SK-N-SH (cell line): Measurements from ENCODE around the gene BRD7. TPM values are rescaled to one million over a fixed set of nuclear protein-coding genes. Genes with fewer than 3 reads are reported as not detected.

Source experiments
- CTCF ChIA-PET: fragments of 300-600, 350-600 bp; formaldehyde crosslinking; extraction: SDS; loops from one replicate; lab custom pipeline; 2021; lab: Yijun Ruan, JAX
- POLR2A ChIA-PET: fragments of 350-600 bp; sonication (Branson Sonifier 250); formaldehyde crosslinking; extraction: SDS; loops from one replicate; lab custom pipeline; 2020; ENCODE audit warnings: antibody characterized with exemption, inconsistent platforms; lab: Yijun Ruan, JAX
- DNase-seq: peaks from one replicate; pipeline ENCODE4 v3.0.0; 2012
- H2AFZ ChIP-seq: fragments of 200-600 bp; sonication (generic); 2 replicates; pipeline ENCODE4 v1.8.1; 2016; ENCODE audit warnings: antibody characterized with exemption, mild to moderate bottlenecking, low read depth
- H3F3A ChIP-seq: fragments of 200-600 bp; sonication (generic); replicated peaks from 2 replicates; pipeline ENCODE3; 2016; ENCODE audit warnings: antibody characterized with exemption, mild to moderate bottlenecking; ENCODE audit not compliant: insufficient read depth
- H3K27ac ChIP-seq, 2 experiments: fragments of 200-500 bp in 1 of 2; fragments of 200-600 bp in 1 of 2; sonication (Bioruptor generic) in 1 of 2; sonication (generic), shearing (Covaris generic) in 1 of 2; 2 replicates each; pipeline versions ENCODE4 v1.5.1 to v1.6.1; 2014 to 2016; ENCODE audit warnings: low read depth in 2 of 2, inconsistent platforms in 1 of 2, low read length in 1 of 2, mild to moderate bottlenecking in 1 of 2, mixed read lengths in 1 of 2
- H3K27me3 ChIP-seq: fragments of 200-600 bp; sonication (generic), shearing (Covaris generic); 2 replicates; pipeline ENCODE4 v1.6.1; 2016; ENCODE audit warnings: mixed run types; ENCODE audit not compliant: insufficient read depth
- H3K36me3 ChIP-seq, 2 experiments: fragments of 200-500 bp in 1 of 2; fragments of 200-600 bp in 1 of 2; sonication (Bioruptor generic) in 1 of 2; sonication (generic) in 1 of 2; replicated peaks in 1 of 2; 2 replicates each; pipeline versions ENCODE3 to v1.5.1; 2014 to 2016; ENCODE audit warnings: low read length in 1 of 2, mild to moderate bottlenecking in 1 of 2; ENCODE audit not compliant: insufficient read depth in 2 of 2, control insufficient read depth in 1 of 2
- H3K4me1 ChIP-seq, 2 experiments: fragments of 200-500 bp in 1 of 2; fragments of 200-600 bp in 1 of 2; sonication (Bioruptor generic) in 1 of 2; sonication (generic), shearing (Covaris generic) in 1 of 2; 2 replicates each; pipeline versions ENCODE4 v1.5.1 to v1.6.1; 2014 to 2016; ENCODE audit warnings: low read depth in 1 of 2, low read length in 1 of 2, mixed run types in 1 of 2; ENCODE audit not compliant: insufficient read depth in 2 of 2, control insufficient read depth in 1 of 2
- H3K4me2 ChIP-seq: fragments of 200-600 bp; sonication (generic), shearing (Covaris generic); 2 replicates; pipeline ENCODE4 v1.6.1; 2017; ENCODE audit warnings: mixed run types
- H3K4me3 ChIP-seq, 2 experiments: fragments of 200-500 bp in 1 of 2; fragments of 200-600 bp in 1 of 2; sonication (Bioruptor generic) in 1 of 2; sonication (generic), shearing (Covaris generic) in 1 of 2; 2 replicates each; pipeline versions ENCODE4 v1.5.1 to v1.8.1; 2014 to 2016; ENCODE audit warnings: low read depth in 2 of 2, inconsistent platforms in 1 of 2, low read length in 1 of 2, mild to moderate bottlenecking in 1 of 2, mixed read lengths in 1 of 2, moderate library complexity in 1 of 2
- H3K79me2 ChIP-seq: fragments of 200-600 bp; sonication (generic); 2 replicates; pipeline ENCODE4 v1.8.1; 2017; ENCODE audit warnings: mild to moderate bottlenecking; ENCODE audit not compliant: insufficient read depth
- H3K9ac ChIP-seq: fragments of 200-600 bp; sonication (generic); 2 replicates; pipeline ENCODE4 v1.6.1; 2017; ENCODE audit warnings: mixed run types
- H3K9me2 ChIP-seq: fragments of 200-600 bp; sonication (generic); 2 replicates; pipeline ENCODE4 v1.6.1; 2017; ENCODE audit warnings: mixed run types
- H3K9me3 ChIP-seq: fragments of 200-600 bp; sonication (generic); 2 replicates; pipeline ENCODE4 v1.6.1; 2017; ENCODE audit warnings: mixed run types, mild to moderate bottlenecking, moderate library complexity
- H4K20me1 ChIP-seq: fragments of 200-600 bp; sonication (generic); 2 replicates; pipeline ENCODE4 v1.6.1; 2017; ENCODE audit warnings: mild to moderate bottlenecking, mixed run types; ENCODE audit not compliant: insufficient read depth
- ELF1 ChIP-seq: IDR thresholded peaks from 2 replicates; pipeline ENCODE4 v1.4.0; 2012
- EP300 ChIP-seq, 2 experiments: IDR thresholded peaks; 2 replicates each; pipeline versions ENCODE4 v1.4.0 to v1.6.1; 2012; ENCODE audit warnings: borderline replicate concordance in 1 of 2, low read depth in 1 of 2, low read length in 1 of 2
- EZH2phosphoT487 ChIP-seq: fragments of 200-600 bp; sonication (generic); IDR thresholded peaks from 2 replicates; pipeline ENCODE4 v1.6.1; 2017; ENCODE audit warnings: low read depth, mixed run types, mild to moderate bottlenecking, antibody characterized with exemption, moderate library complexity, borderline replicate concordance
- FOSL2 ChIP-seq: IDR thresholded peaks from 2 replicates; pipeline ENCODE4 v1.4.0; 2012; ENCODE audit warnings: low read depth, mild to moderate bottlenecking, moderate library complexity, borderline replicate concordance
- FOXJ3 ChIP-seq: sonication (generic); formaldehyde crosslinking; IDR thresholded peaks from 2 replicates; pipeline ENCODE4 v1.5.1; 2020; ENCODE audit warnings: mild to moderate bottlenecking, missing genetic modification reagents
- MEF2A ChIP-seq: IDR thresholded peaks from 2 replicates; pipeline ENCODE4 v1.4.0; 2012; ENCODE audit warnings: low read depth, borderline replicate concordance
- NFIC ChIP-seq: IDR thresholded peaks from 2 replicates; pipeline ENCODE4 v1.4.0; 2012; ENCODE audit warnings: borderline replicate concordance
- NRF1 ChIP-seq: IDR thresholded peaks from 2 replicates; pipeline ENCODE4 v1.6.1; 2012; ENCODE audit warnings: low read depth, mild to moderate bottlenecking, low read length
- POLR2AphosphoS5 ChIP-seq: IDR thresholded peaks from 2 replicates; pipeline ENCODE4 v1.6.1; 2012; ENCODE audit warnings: low read depth, low read length
- RAD21 ChIP-seq: IDR thresholded peaks from 2 replicates; pipeline ENCODE4 v1.6.1; 2012; ENCODE audit warnings: mild to moderate bottlenecking, low read length
- RCOR1 ChIP-seq: fragments of 150-350 bp; IDR thresholded peaks from 2 replicates; pipeline ENCODE4 v1.6.1; 2017; ENCODE audit warnings: antibody characterized with exemption, low read length
- TCF12 ChIP-seq: IDR thresholded peaks from 2 replicates; pipeline ENCODE4 v1.4.0; 2012
- WGBS: methylation state at CpG from one replicate; pipeline ENCODE4 v1.1.6; 2017; ENCODE audit warnings: low lambda C conversion rate; 5-methylcytosine and 5-hydroxymethylcytosine counted together
- polyA plus RNA-seq, 3 experiments: library from polyadenylated mRNA; depleted of rRNA; stranded (reverse); fragments of >200 nt; gene quantifications; 2 replicates each; pipeline ENCODE4 v1.2.3, GENCODE V29; 2012
- TF ChIP-seq, protein P1 (sequence below): fragments of 150-350 bp; IDR thresholded peaks from 2 replicates; pipeline ENCODE4 v1.6.1; 2017; ENCODE audit warnings: antibody characterized with exemption, low read length, low read depth, borderline replicate concordance
- TF ChIP-seq, protein P2 (sequence below): IDR thresholded peaks from 2 replicates; pipeline ENCODE4 v1.6.1; 2012; ENCODE audit warnings: mild to moderate bottlenecking, low read depth, low read length, moderate library complexity
- TF ChIP-seq, protein P3 (sequence below): fragments of 200-600 bp; sonication (generic); IDR thresholded peaks from 2 replicates; pipeline ENCODE4 v1.6.1; 2017; ENCODE audit warnings: antibody characterized with exemption, mild to moderate bottlenecking, moderate library complexity
- TF ChIP-seq, protein P4 (sequence below): fragments of 150-350 bp; IDR thresholded peaks from 2 replicates; pipeline ENCODE4 v1.6.1; 2016; ENCODE audit warnings: mild to moderate bottlenecking, low read depth, low read length
- TF ChIP-seq, protein P5 (sequence below): IDR thresholded peaks from 2 replicates; pipeline ENCODE4 v1.4.0; 2012; ENCODE audit warnings: low read depth, borderline replicate concordance
- TF ChIP-seq, protein P6 (sequence below): IDR thresholded peaks from 2 replicates; pipeline ENCODE4 v1.4.0; 2012; ENCODE audit warnings: low read depth

Gene BRD7
- polyA plus RNA-seq, 1 of the 3 experiments (the other 2 are of a cell fraction), result 32.9 TPM

DNA sequence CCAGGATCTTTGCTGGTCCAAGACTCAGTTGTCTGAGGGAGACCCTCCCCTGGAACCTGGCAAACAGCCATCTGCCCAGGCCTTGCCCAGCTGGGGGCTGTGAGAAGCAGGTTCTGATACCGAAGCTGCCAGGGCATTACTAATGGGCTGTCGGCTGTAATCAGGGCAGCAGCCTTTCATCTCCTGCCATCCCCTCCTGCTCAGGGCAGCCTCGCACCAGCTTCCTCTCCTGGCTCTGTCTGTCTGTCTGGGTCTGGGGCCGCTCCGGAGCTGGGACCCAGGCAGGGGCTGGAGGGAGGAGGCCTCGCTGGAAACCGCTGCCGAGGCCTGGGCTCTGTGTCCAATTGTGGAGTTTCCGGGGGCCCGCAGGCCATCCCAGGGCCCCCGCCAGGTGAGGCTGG is 21.6 kb upstream of the BRD7 start:
- H2AFZ ChIP-seq, result no peak overlapping the region
- CTCF ChIA-PET, result interaction anchor here (0.8 to 7.0 kb wide), 8 partner anchors 10 to 416 kb away, joined by 3 to 32 read pairs (median 4); no protein-coding TSS in a partner anchor

DNA sequence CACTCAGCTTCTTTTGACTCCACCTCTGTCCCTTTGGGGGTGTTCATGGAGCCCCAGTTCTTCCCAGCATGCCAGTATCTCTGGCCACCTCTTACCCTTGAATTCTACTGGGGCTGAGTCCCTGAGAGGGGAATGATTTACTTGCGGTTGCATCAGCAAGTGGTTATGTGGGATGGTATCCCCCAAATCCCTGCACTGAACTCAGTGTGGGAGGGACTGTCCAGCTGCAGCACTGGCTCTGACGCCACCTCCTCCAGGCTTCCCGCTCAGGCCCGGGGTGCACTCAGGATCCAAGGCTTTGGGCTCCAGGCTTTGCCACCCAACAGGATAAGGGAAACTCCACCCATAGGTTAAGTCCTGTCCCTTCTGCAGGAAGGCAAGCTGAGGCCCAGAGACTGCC is 21.1 kb upstream of the BRD7 start:
- ChIA-PET CTCF (interaction anchor here (0.8 to 7.0 kb wide), 9 partner anchors 10 to 416 kb away, joined by 3 to 32 read pairs (median 4); no protein-coding TSS in a partner anchor), POLR2A (interaction anchor here (0.6 to 2.7 kb wide), 6 partner anchors 12 to 92 kb away, joined by 3 to 13 read pairs (median 4); no protein-coding TSS in a partner anchor)
- H3K9me3 ChIP-seq, result no peaks in the 10 kb centered on the region
- H3K4me2 ChIP-seq, result no peak overlapping the region
- no peak overlapping the region for H3K4me3 ChIP-seq
- H3F3A ChIP-seq, result no peaks in the 10 kb centered on the region
- TF ChIP-seq FOSL2 (no peak), NRF1 (no peak), TCF12 (no peak), MEF2A (no peak), RAD21 (no peak), NFIC (no peak), EZH2phosphoT487 (no peak)
- TF ChIP-seq, protein P1, sequence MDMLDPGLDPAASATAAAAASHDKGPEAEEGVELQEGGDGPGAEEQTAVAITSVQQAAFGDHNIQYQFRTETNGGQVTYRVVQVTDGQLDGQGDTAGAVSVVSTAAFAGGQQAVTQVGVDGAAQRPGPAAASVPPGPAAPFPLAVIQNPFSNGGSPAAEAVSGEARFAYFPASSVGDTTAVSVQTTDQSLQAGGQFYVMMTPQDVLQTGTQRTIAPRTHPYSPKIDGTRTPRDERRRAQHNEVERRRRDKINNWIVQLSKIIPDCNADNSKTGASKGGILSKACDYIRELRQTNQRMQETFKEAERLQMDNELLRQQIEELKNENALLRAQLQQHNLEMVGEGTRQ, result no peak
- TF ChIP-seq, protein P2, sequence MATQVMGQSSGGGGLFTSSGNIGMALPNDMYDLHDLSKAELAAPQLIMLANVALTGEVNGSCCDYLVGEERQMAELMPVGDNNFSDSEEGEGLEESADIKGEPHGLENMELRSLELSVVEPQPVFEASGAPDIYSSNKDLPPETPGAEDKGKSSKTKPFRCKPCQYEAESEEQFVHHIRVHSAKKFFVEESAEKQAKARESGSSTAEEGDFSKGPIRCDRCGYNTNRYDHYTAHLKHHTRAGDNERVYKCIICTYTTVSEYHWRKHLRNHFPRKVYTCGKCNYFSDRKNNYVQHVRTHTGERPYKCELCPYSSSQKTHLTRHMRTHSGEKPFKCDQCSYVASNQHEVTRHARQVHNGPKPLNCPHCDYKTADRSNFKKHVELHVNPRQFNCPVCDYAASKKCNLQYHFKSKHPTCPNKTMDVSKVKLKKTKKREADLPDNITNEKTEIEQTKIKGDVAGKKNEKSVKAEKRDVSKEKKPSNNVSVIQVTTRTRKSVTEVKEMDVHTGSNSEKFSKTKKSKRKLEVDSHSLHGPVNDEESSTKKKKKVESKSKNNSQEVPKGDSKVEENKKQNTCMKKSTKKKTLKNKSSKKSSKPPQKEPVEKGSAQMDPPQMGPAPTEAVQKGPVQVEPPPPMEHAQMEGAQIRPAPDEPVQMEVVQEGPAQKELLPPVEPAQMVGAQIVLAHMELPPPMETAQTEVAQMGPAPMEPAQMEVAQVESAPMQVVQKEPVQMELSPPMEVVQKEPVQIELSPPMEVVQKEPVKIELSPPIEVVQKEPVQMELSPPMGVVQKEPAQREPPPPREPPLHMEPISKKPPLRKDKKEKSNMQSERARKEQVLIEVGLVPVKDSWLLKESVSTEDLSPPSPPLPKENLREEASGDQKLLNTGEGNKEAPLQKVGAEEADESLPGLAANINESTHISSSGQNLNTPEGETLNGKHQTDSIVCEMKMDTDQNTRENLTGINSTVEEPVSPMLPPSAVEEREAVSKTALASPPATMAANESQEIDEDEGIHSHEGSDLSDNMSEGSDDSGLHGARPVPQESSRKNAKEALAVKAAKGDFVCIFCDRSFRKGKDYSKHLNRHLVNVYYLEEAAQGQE, result no peak
- TF ChIP-seq, protein P3, sequence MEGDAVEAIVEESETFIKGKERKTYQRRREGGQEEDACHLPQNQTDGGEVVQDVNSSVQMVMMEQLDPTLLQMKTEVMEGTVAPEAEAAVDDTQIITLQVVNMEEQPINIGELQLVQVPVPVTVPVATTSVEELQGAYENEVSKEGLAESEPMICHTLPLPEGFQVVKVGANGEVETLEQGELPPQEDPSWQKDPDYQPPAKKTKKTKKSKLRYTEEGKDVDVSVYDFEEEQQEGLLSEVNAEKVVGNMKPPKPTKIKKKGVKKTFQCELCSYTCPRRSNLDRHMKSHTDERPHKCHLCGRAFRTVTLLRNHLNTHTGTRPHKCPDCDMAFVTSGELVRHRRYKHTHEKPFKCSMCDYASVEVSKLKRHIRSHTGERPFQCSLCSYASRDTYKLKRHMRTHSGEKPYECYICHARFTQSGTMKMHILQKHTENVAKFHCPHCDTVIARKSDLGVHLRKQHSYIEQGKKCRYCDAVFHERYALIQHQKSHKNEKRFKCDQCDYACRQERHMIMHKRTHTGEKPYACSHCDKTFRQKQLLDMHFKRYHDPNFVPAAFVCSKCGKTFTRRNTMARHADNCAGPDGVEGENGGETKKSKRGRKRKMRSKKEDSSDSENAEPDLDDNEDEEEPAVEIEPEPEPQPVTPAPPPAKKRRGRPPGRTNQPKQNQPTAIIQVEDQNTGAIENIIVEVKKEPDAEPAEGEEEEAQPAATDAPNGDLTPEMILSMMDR, result no peak
- TF ChIP-seq, protein P4, sequence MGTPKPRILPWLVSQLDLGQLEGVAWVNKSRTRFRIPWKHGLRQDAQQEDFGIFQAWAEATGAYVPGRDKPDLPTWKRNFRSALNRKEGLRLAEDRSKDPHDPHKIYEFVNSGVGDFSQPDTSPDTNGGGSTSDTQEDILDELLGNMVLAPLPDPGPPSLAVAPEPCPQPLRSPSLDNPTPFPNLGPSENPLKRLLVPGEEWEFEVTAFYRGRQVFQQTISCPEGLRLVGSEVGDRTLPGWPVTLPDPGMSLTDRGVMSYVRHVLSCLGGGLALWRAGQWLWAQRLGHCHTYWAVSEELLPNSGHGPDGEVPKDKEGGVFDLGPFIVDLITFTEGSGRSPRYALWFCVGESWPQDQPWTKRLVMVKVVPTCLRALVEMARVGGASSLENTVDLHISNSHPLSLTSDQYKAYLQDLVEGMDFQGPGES, result no peak
- TF ChIP-seq, protein P5, sequence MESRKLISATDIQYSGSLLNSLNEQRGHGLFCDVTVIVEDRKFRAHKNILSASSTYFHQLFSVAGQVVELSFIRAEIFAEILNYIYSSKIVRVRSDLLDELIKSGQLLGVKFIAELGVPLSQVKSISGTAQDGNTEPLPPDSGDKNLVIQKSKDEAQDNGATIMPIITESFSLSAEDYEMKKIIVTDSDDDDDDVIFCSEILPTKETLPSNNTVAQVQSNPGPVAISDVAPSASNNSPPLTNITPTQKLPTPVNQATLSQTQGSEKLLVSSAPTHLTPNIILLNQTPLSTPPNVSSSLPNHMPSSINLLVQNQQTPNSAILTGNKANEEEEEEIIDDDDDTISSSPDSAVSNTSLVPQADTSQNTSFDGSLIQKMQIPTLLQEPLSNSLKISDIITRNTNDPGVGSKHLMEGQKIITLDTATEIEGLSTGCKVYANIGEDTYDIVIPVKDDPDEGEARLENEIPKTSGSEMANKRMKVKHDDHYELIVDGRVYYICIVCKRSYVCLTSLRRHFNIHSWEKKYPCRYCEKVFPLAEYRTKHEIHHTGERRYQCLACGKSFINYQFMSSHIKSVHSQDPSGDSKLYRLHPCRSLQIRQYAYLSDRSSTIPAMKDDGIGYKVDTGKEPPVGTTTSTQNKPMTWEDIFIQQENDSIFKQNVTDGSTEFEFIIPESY, result no peak
- TF ChIP-seq, protein P6, sequence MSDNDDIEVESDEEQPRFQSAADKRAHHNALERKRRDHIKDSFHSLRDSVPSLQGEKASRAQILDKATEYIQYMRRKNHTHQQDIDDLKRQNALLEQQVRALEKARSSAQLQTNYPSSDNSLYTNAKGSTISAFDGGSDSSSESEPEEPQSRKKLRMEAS, result no peak
- TF ChIP-seq, all 33 proteins: peak for 0
- H3K79me2 ChIP-seq, result no peaks in the 10 kb centered on the region
- WGBS, result 89% methylated on average over 3 of the region's 4 CpGs
- H3K9me2 ChIP-seq, result no peaks in the 10 kb centered on the region
- no peaks in the 10 kb centered on the region for H4K20me1 ChIP-seq
- no peak overlapping the region for H3K9ac ChIP-seq
- no peaks in the 10 kb centered on the region for H3K36me3 ChIP-seq
- H3K4me1 ChIP-seq, result peaks cover 0 to 54% of the 10 kb centered on the region in 2 experiments; a peak in 1 of 4 replicates
- no peak overlapping the region for H2AFZ ChIP-seq
- DNase-seq, result no peak
- peak overlapping the region in 1 of 2 experiments; percentile 97; a peak in 2 of 4 replicates for H3K27ac ChIP-seq
- H3K27me3 ChIP-seq, result peaks cover 9% of the 10 kb centered on the region; the same call in 1 of the 2 replicates

More for the DNA sequence above, 21.6 kb upstream of the BRD7 start:
- peak; percentile 61 for DNase-seq
- WGBS, result no CpG with 5 or more reads among the region's 11 CpGs
- TF ChIP-seq RCOR1, result 0 out of 2 replicates have a peak, but pooled peaks have one; percentile 4
- TF ChIP-seq EP300 (IDR thresholded peaks at IDR 0.05; ENCODE audit: borderline replicate concordance in 1 of 2, low read depth in 1 of 2, low read length in 1 of 2), result peak in 1 of 2 experiments; percentile 19; a peak in 1 of 4 replicates
- no peak for TF ChIP-seq ELF1
- no peak for TF ChIP-seq TCF12
- TF ChIP-seq FOXJ3 (CRISPR knock-in tag), result peak; percentile 59; the same call in 1 of the 2 replicates
- TF ChIP-seq RAD21, result no peak
- TF ChIP-seq POLR2AphosphoS5, result no peak
- Histone ChIP-seq H3K9me3 (no peaks in the 10 kb centered on the region), H3K36me3 (no peaks in the 10 kb centered on the region), H3K79me2 (no peaks in the 10 kb centered on the region), H3K9me2 (no peaks in the 10 kb centered on the region), H3K4me1 (peaks cover 0 to 54% of the 10 kb centered on the region in 2 experiments; a peak in 1 of 4 replicates), H4K20me1 (no peaks in the 10 kb centered on the region), H3K4me2 (no peak overlapping the region), H3F3A (no peaks in the 10 kb centered on the region), H3K27ac (peak overlapping the region in 1 of 2 experiments; percentile 97; a peak in 2 of 4 replicates), H3K9ac (no peak overlapping the region), H3K27me3 (peaks cover 9% of the 10 kb centered on the region; the same call in 1 of the 2 replicates), H3K4me3 (no peak overlapping the region)
- POLR2A ChIA-PET, result interaction anchor here (0.9 to 2.7 kb wide), 5 partner anchors 11 to 78 kb away, joined by 3 to 13 read pairs (median 5); no protein-coding TSS in a partner anchor
